Tracheal epithelial cell (primary cell): ENCODE data around the gene TMSB15C. TPM values are rescaled to one million over a fixed set of nuclear protein-coding genes. Genes with fewer than 3 reads are reported as not detected.

Experiments used
- total RNA-seq: library from RNA; depleted of rRNA; stranded (reverse); fragments of >200 nt; gene quantifications from 2 replicates; pipeline ENCODE4 v1.2.1, GENCODE V29; 2014

The TMSB15C gene
- 0.21 and 2.2 TPM in 2 replicates for total RNA-seq

DNA sequence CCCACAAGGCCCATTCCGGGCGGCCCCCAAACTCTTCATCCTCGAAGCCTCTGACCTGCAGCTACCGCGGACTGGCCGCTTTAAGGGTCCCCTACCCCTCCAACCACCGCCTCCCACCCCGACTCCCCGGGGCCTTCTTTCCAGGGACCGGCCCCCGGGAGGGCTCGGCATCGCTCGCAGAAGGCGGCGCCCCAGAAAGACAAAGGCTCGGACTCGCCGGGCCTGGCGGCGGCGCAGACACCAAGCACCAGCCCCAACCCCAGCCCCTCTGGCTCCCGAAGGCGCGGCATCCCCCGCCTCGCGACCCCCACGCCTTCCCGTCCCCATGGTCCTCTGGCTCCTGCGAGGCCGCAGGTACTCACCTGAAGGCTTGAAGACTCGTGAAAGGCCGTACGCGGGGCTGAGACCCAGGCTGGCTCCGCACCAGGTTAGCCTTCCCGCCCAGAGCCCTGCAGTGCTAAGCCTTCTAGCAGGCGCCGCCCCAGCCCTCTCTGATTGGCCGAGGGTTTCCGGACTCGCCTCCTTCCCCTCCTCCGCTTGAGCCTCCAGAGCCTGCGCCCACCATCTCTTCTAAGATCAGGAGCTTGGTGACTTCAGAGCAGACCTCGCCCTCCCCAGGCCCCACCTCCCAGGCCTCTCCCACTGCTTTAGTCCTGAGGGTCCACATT lies at the start of gene TMSB15C:
TSS of gene TMSB15C (minus strand) at position 459 of the 668 bp plus-strand sequence.

DNA sequence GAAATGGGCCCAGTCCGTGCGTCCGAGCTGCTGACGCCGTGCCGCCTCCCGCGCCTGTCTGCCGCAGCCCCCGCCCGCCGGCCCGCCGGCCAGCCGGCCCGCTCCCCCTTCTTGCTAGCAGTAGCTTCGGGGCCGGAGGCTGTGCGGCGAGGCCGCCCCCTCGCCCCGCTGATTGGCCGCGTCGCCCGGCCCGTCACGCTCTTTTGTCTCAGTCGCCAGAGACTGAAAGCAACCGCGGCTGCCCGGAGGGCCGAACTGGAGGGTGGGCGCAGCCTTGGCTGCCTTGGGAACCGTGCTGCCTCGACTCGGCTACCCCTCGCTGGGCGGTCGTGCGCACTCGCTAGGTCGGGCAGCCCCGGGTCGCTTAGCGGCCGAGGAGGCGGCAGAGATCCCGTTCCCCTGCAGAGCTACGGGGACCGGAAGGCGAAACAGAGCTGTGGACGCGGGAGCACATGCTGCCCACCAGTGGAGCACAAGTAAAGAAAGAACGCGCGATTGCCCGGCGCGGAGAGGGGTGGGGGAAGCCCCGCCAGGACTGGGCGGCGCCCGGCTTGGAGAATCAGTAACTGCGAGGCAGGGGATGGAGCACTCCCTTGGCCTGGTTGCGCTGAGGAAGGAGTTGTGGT lies 36.4 kb upstream of the TMSB15C start, which contains the start of gene ZCCHC18:
TSS of gene ZCCHC18 (plus strand) at position 198 of the 626 bp plus-strand sequence. CDS start 1,589 bp downstream, outside the sequence.

GRCh38 chrX:104039689-104040505 lies 36.1 kb downstream of the TMSB15C start, which contains the start of gene H2BW2:
Gene H2BW2, plus strand, starts transcription at chrX:104039956. Its CDS starts 39 bp downstream, at chrX:104039995.

Other genes with a start within 250 kb of the TMSB15C start
- under 0.01 TPM in 1 of 2 replicates, not detected in the other for gene RAB9B, start 244.0 kb downstream of the TMSB15C start, total RNA-seq
- 0.64 and 7.2 TPM in 2 replicates for gene TMSB15B, start 113.6 kb downstream of the TMSB15C start, total RNA-seq
- gene H2BW1, start 62.5 kb downstream of the TMSB15C start, total RNA-seq: not detected in 2 replicates
- not detected in 2 replicates for gene H2BW2, start 36.3 kb downstream of the TMSB15C start, total RNA-seq
- gene ZCCHC18, start 36.3 kb upstream of the TMSB15C start, total RNA-seq: under 0.01 TPM in 1 of 2 replicates, not detected in the other
- gene SLC25A53, start 80.8 kb upstream of the TMSB15C start, total RNA-seq: 2.3 and 3.6 TPM in 2 replicates
- 29.4 and 35.8 TPM in 2 replicates for gene FAM199X, start 90.2 kb upstream of the TMSB15C start, total RNA-seq
- gene ESX1, start 178.7 kb upstream of the TMSB15C start, total RNA-seq: not detected in 2 replicates